ENCODE results near the gene VEGFC.

- TF ChIP-seq CTCF (IDR thresholded peaks at IDR 0.05) (no peak), POLR2A (IDR thresholded peaks at IDR 0.05) (no peak)
These were observed 47.4 kb upstream of the VEGFC start for GRCh38 chr4:176840166-176840565.

Data from testis (tissue), 2 donors.